Type B pancreatic cell (in vitro differentiated cells): Measurements from ENCODE around the gene MYO16. TPM values are rescaled to one million over a fixed set of nuclear protein-coding genes. Genes with fewer than 3 reads are reported as not detected.

ENCODE experiments used
- DNase-seq: peaks from one replicate; pipeline ENCODE4 v3.0.0; 2021; ENCODE audit warnings: mixed read lengths; ENCODE audit not compliant: unreplicated experiment; ENCODE audit errors: extremely low spot score
- H3K27ac Mint-ChIP-seq: 2 replicates; pipeline ENCODE4 v1.8.0; 2021; ENCODE audit warnings: mild to moderate bottlenecking, mixed read lengths
- H3K27me3 Mint-ChIP-seq: 2 replicates; pipeline ENCODE4 v1.8.0; 2021; ENCODE audit warnings: mixed read lengths
- H3K36me3 Mint-ChIP-seq: 2 replicates; pipeline ENCODE4 v1.8.0; 2021; ENCODE audit warnings: mixed read lengths
- H3K4me1 Mint-ChIP-seq: one replicate; pipeline ENCODE4 v1.8.0; 2021; ENCODE audit warnings: mixed read lengths; ENCODE audit not compliant: unreplicated experiment
- H3K4me3 Mint-ChIP-seq: 2 replicates; pipeline ENCODE4 v1.8.0; 2021; ENCODE audit warnings: mild to moderate bottlenecking, mixed read lengths
- H3K9me3 Mint-ChIP-seq: 2 replicates; pipeline ENCODE4 v1.8.0; 2021; ENCODE audit warnings: mixed read lengths
- total RNA-seq: library from RNA; stranded (reverse); gene quantifications from 2 replicates; pipeline ENCODE4 v1.2.1, GENCODE V29; 2021; ENCODE audit warnings: low replicate concordance
- TF ChIP-seq, protein P1 (sequence below): fragments of 200-600 bp; sonication (generic); conservative IDR thresholded peaks from 2 replicates; pipeline ENCODE4 v1.5.0; 2021; ENCODE audit warnings: antibody characterized with exemption, mild to moderate bottlenecking

MYO16 gene
- total RNA-seq, 1 donor from 2014 or later = 1.5 TPM

DNA sequence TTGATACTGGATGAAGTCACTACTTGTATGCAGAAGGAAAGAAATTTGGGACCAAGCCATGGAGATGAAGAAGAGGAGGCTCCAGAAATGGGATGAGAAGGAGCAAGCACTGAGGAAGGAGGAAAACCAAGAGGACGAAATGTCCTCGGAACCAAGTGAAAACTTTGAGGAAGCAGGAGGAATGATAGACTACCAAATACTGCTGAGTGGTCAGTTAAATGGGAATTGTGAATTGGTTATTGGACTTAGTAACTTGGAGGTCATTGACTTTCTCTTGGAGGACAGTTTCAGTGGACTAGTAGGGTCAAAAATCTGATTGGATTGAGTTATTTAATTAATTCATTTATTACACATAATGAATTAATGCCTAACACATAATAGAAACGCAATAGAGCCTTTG is 167.9 kb downstream of the MYO16 start:
- Mint-ChIP-seq H3K9me3 (no peaks in the 10 kb centered on the region), H3K27me3 (no peaks in the 10 kb centered on the region), H3K36me3 (no peaks in the 10 kb centered on the region), H3K4me3 (no peak overlapping the region), H3K4me1 (no peaks in the 10 kb centered on the region), H3K27ac (no peak overlapping the region)
- no peak for DNase-seq
- TF ChIP-seq, protein P1, sequence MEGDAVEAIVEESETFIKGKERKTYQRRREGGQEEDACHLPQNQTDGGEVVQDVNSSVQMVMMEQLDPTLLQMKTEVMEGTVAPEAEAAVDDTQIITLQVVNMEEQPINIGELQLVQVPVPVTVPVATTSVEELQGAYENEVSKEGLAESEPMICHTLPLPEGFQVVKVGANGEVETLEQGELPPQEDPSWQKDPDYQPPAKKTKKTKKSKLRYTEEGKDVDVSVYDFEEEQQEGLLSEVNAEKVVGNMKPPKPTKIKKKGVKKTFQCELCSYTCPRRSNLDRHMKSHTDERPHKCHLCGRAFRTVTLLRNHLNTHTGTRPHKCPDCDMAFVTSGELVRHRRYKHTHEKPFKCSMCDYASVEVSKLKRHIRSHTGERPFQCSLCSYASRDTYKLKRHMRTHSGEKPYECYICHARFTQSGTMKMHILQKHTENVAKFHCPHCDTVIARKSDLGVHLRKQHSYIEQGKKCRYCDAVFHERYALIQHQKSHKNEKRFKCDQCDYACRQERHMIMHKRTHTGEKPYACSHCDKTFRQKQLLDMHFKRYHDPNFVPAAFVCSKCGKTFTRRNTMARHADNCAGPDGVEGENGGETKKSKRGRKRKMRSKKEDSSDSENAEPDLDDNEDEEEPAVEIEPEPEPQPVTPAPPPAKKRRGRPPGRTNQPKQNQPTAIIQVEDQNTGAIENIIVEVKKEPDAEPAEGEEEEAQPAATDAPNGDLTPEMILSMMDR = no peak

DNA sequence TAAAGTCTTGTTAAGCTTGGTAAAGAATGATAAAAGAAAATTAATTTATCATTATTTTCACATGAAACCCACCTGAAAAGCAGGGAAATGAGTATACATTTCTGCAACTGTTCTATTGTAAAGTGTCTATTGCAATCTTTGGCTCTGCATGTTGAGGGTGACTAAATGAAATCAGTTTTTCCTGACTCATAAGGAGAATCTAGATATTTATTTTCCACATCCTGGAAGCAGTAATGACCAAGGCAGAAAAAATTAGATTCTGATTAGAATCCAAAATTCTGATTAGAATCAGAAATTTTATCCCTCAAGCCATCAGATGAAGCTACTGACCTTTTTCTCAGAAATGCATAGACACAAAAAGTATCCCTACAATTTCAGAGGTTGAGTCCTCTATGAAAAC is 178.4 kb downstream of the MYO16 start:
- TF ChIP-seq, protein P1 = no peak
- H3K4me3 Mint-ChIP-seq = no peak overlapping the region
- H3K36me3 Mint-ChIP-seq = no peaks in the 10 kb centered on the region
- H3K9me3 Mint-ChIP-seq = no peaks in the 10 kb centered on the region
- H3K27me3 Mint-ChIP-seq = no peaks in the 10 kb centered on the region
- no peak for DNase-seq
- H3K4me1 Mint-ChIP-seq = no peaks in the 10 kb centered on the region
- no peak overlapping the region for H3K27ac Mint-ChIP-seq

DNA sequence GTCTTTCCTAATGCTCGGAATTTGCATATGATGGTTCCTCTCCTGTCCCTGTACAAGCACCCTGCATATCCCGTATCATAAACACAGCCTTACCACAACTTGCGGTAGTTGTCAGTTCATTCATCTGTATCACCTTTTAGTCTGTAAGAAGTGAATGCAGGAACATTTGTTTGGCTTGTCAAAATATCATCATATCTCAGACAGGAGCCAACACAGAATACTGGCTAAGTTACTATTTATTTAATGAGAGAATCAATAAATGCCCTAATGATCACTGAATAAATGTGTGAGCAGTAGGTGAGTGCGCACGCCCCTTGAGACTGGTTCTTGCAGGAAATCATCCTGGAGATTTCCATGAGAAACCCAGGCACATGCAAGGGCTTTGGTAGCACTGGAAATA is 182.8 kb downstream of the MYO16 start:
- Mint-ChIP-seq H3K4me1 (no peaks in the 10 kb centered on the region), H3K9me3 (peaks cover 4% of the 10 kb centered on the region), H3K36me3 (no peaks in the 10 kb centered on the region), H3K4me3 (no peak overlapping the region), H3K27ac (no peak overlapping the region), H3K27me3 (no peaks in the 10 kb centered on the region)
- TF ChIP-seq, protein P1 = no peak
- DNase-seq = no peak

DNA sequence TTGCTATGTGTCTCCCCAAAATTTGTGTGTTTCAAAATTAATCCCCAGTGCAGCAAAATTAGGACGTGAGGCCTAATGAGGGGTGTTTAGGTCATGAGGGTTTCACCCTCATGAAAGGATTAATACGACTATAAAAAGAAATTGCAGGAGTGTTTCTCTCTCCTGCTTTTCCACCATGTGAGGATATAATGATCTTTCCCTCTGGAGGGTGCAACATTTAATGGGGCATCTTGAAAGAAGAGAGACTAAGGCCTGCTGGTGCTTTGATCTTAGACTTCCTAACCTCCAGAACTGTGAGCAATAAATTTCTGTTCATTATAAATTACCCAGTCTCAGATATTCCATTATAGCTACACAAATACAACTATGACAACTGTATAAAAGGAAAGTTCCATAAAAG is 183.2 kb downstream of the MYO16 start:
- Mint-ChIP-seq H3K9me3 (peaks cover 4% of the 10 kb centered on the region), H3K27me3 (no peaks in the 10 kb centered on the region), H3K4me3 (no peak overlapping the region), H3K27ac (no peak overlapping the region), H3K36me3 (no peaks in the 10 kb centered on the region), H3K4me1 (no peaks in the 10 kb centered on the region)
- no peak for DNase-seq
- TF ChIP-seq, protein P1 = no peak

DNA sequence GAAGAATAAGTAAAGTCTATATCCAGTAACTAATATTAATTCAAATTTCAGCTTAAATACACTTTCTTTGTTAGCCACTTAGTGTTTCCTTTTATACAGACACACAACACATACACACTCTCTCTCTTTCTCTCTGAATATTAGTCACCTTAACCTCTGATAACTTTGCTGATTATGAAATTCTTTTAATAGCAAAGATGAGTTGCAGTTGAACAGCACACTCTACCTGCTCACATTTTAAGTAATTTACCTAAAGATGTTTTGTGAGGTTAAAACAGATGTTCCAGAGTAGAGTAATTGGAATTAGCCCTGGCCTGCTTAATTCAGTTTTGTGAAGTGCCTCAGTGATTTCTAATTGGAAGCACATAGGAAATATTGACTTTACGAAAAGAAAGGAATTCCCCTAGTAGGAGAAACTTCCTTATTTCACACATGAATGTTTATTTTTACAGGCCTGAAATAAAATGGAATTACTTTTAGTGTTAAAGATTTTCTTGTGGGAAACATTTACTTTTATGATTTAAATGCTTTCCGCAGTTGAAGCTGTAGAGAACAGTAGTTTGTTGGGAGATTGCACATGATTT is 184.3 kb downstream of the MYO16 start:
- Mint-ChIP-seq H3K4me3 (no peak overlapping the region), H3K4me1 (no peaks in the 10 kb centered on the region), H3K27me3 (no peaks in the 10 kb centered on the region), H3K36me3 (no peaks in the 10 kb centered on the region), H3K9me3 (peaks cover 4% of the 10 kb centered on the region), H3K27ac (no peak overlapping the region)
- DNase-seq = no peak
- TF ChIP-seq, protein P1 = no peak

DNA sequence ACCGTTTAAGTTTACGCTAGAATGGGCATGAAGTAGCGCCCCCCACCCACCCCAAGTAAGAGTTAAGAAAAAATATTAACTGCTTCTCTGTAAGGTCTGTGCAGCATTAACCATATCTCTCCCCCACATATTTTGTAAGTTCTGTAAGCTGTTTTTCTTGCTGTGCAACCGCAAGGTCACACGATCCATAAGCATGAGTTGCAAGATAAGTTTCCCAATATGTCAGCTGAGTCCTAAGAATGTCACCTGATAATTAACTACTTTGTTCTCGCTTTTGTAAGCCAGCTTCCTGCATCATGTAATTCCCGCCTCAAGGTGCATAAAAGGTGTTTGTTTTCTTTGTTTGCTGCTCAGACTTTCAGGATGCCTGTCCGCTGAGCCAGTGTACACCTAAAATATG is 187.0 kb downstream of the MYO16 start:
- no peak for DNase-seq
- TF ChIP-seq, protein P1 = no peak
- no peak overlapping the region for H3K27ac Mint-ChIP-seq
- H3K27me3 Mint-ChIP-seq = no peaks in the 10 kb centered on the region
- H3K36me3 Mint-ChIP-seq = no peaks in the 10 kb centered on the region
- no peak overlapping the region for H3K4me3 Mint-ChIP-seq
- no peaks in the 10 kb centered on the region for H3K4me1 Mint-ChIP-seq
- H3K9me3 Mint-ChIP-seq = peaks cover 4% of the 10 kb centered on the region
